HG02885 (cell line): ENCODE results near the gene SORCS1.

Experiments used
- ATAC-seq: cut with Tn5 transposase; IDR thresholded peaks from one replicate; pipeline ENCODE4 v1.9.1; 2021; ENCODE audit warnings: mild to moderate bottlenecking; ENCODE audit not compliant: unreplicated experiment, poor library complexity

SORCS1 gene

GRCh38 chr10:107118866-107119265 lies 45.6 kb downstream of the SORCS1 start:
- no peak for ATAC-seq

GRCh38 chr10:107104026-107104652 lies 60.4 kb downstream of the SORCS1 start:
- no peak for ATAC-seq

- no peak for ATAC-seq
These were observed 61.1 kb downstream of the SORCS1 start for GRCh38 chr10:107103174-107104025.

GRCh38 chr10:107098326-107098725 lies 66.2 kb downstream of the SORCS1 start:
- ATAC-seq = no peak

- ATAC-seq = no peak
These were observed 69.5 kb downstream of the SORCS1 start for GRCh38 chr10:107094824-107095522.

GRCh38 chr10:107092321-107092720 lies 72.2 kb downstream of the SORCS1 start:
- ATAC-seq = no peak

- ATAC-seq = no peak
These were observed 73.4 kb downstream of the SORCS1 start for GRCh38 chr10:107091126-107091525.

- ATAC-seq = no peak
These were observed 78.6 kb downstream of the SORCS1 start for GRCh38 chr10:107085665-107086525.

- no peak for ATAC-seq
These were observed 81.0 kb downstream of the SORCS1 start for GRCh38 chr10:107083388-107084009.

- no peak for ATAC-seq
These were observed 82.9 kb downstream of the SORCS1 start for GRCh38 chr10:107081644-107082043.

GRCh38 chr10:107075117-107075516 lies 89.4 kb downstream of the SORCS1 start:
- no peak for ATAC-seq

- no peak for ATAC-seq
These were observed 91.7 kb downstream of the SORCS1 start for GRCh38 chr10:107072786-107073185.

GRCh38 chr10:107072028-107072427 lies 92.5 kb downstream of the SORCS1 start:
- no peak for ATAC-seq

- no peak for ATAC-seq
These were observed 93.2 kb downstream of the SORCS1 start for GRCh38 chr10:107071301-107071700.

GRCh38 chr10:107067843-107068242 lies 96.7 kb downstream of the SORCS1 start:
- no peak for ATAC-seq

GRCh38 chr10:107064075-107064474 lies 100.4 kb downstream of the SORCS1 start:
- ATAC-seq = no peak

- ATAC-seq = no peak
These were observed 104.6 kb downstream of the SORCS1 start for GRCh38 chr10:107059872-107060271.

GRCh38 chr10:107059068-107059804 lies 105.3 kb downstream of the SORCS1 start:
- no peak for ATAC-seq

GRCh38 chr10:107058331-107058730 lies 106.2 kb downstream of the SORCS1 start:
- ATAC-seq = no peak
